ENCODE data around the gene RPS6KA2. TPM values are rescaled to one million over a fixed set of nuclear protein-coding genes. Genes with fewer than 3 reads are reported as not detected.
"Not testable (repeated sequence)": the region's sequence is repeated elsewhere in the genome, so short reads cannot be mapped to it uniquely, and the experiment has no call there.

Gene RPS6KA2
- total and polyA plus RNA-seq, 2 experiments from 2014 or later = 45.1 to 49.0 TPM

- H3F3A ChIP-seq (ENCODE audit: insufficient read depth) = no peaks in the 10 kb centered on the region
- in situ Hi-C loops (cut with MboI) = no loop called here
- no peaks in the 10 kb centered on the region for H3K9me2 ChIP-seq (ENCODE audit: insufficient read depth)
- H2AFZ ChIP-seq = no peak overlapping the region
- no peaks in the 10 kb centered on the region for H3K27me3 ChIP-seq (replicated peaks; ENCODE audit: insufficient read depth)
- no peak overlapping the region for H3K4me2 ChIP-seq (ENCODE audit: unreplicated experiment)
- H3K36me3 ChIP-seq (ENCODE audit: low read depth) = peaks cover 11% of the 10 kb centered on the region; the same call in 1 of the 2 replicates
- H3K9ac ChIP-seq = no peak overlapping the region
- no peak overlapping the region for H3K27ac ChIP-seq
- no peaks in the 10 kb centered on the region for H3K9me3 ChIP-seq (ENCODE audit: low read depth)
- TF ChIP-seq EZH2phosphoT487 (IDR thresholded peaks at IDR 0.05; ENCODE audit: insufficient read depth, low read depth) = no peak
- no peak for TF ChIP-seq EZH2 (IDR thresholded peaks at IDR 0.05; ENCODE audit: insufficient read depth, poor library complexity, severe bottlenecking)
- no peaks in the 10 kb centered on the region for H3K4me1 ChIP-seq (ENCODE audit: insufficient read depth)
- DNase-seq = no peak
- H3K79me2 ChIP-seq (ENCODE audit: insufficient read depth) = peaks cover 11% of the 10 kb centered on the region; the same call in 1 of the 2 replicates
- WGBS, 2 experiments (ENCODE audit: low coverage in 1 of 2, low lambda C conversion rate in 2 of 2, missing lambda C conversion rate in 2 of 2) = 91 to 92% methylated on average over 4 of the region's 4 CpGs
- no peaks in the 10 kb centered on the region for H4K20me1 ChIP-seq (ENCODE audit: insufficient read depth)
- H3K4me3 ChIP-seq = no peak overlapping the region
Observed at GRCh38 chr6:166539543-166539942, 87.5 kb downstream of the RPS6KA2 start.

- H3K9me3 ChIP-seq (ENCODE audit: low read depth); H3K9ac ChIP-seq; H3F3A ChIP-seq (ENCODE audit: insufficient read depth); H4K20me1 ChIP-seq (ENCODE audit: insufficient read depth); in situ Hi-C loops (cut with MboI); H3K27me3 ChIP-seq (replicated peaks; ENCODE audit: insufficient read depth); H3K4me1 ChIP-seq (ENCODE audit: insufficient read depth); DNase-seq; H3K9me2 ChIP-seq (ENCODE audit: insufficient read depth); H3K27ac ChIP-seq; H3K4me3 ChIP-seq; H3K4me2 ChIP-seq (ENCODE audit: unreplicated experiment); H2AFZ ChIP-seq: not testable (repeated sequence)
- WGBS, 2 experiments (ENCODE audit: low coverage in 1 of 2, low lambda C conversion rate in 2 of 2, missing lambda C conversion rate in 2 of 2) = 92 to 97% methylated on average over 9 of the region's 9 CpGs
- H3K36me3 ChIP-seq (ENCODE audit: low read depth) = peaks cover 11% of the 10 kb centered on the region; the same call in 1 of the 2 replicates
- H3K79me2 ChIP-seq (ENCODE audit: insufficient read depth) = peaks cover 11% of the 10 kb centered on the region; the same call in 1 of the 2 replicates
Observed at GRCh38 chr6:166539011-166539385, 88.1 kb downstream of the RPS6KA2 start.

- no peaks in the 10 kb centered on the region for H3K9me2 ChIP-seq (ENCODE audit: insufficient read depth)
- no peak overlapping the region for H3K4me2 ChIP-seq (ENCODE audit: unreplicated experiment)
- in situ Hi-C loops (cut with MboI) = no loop called here
- DNase-seq = no peak
- WGBS, 2 experiments (ENCODE audit: low coverage in 1 of 2, low lambda C conversion rate in 2 of 2, missing lambda C conversion rate in 2 of 2) = 89% methylated on average over 17 of the region's 17 CpGs
- H2AFZ ChIP-seq = no peak overlapping the region
- H3K9ac ChIP-seq = no peak overlapping the region
- H3K79me2 ChIP-seq (ENCODE audit: insufficient read depth) = peaks cover 7% of the 10 kb centered on the region; the same call in 1 of the 2 replicates
- no peaks in the 10 kb centered on the region for H3K4me1 ChIP-seq (ENCODE audit: insufficient read depth)
- no peak overlapping the region for H3K4me3 ChIP-seq
- no peak for TF ChIP-seq EZH2phosphoT487 (IDR thresholded peaks at IDR 0.05; ENCODE audit: insufficient read depth, low read depth)
- no peak for TF ChIP-seq EZH2 (IDR thresholded peaks at IDR 0.05; ENCODE audit: insufficient read depth, poor library complexity, severe bottlenecking)
- no peaks in the 10 kb centered on the region for H3K9me3 ChIP-seq (ENCODE audit: low read depth)
- H3K36me3 ChIP-seq (ENCODE audit: low read depth) = peaks cover 11% of the 10 kb centered on the region; the same call in 1 of the 2 replicates
- no peaks in the 10 kb centered on the region for H3F3A ChIP-seq (ENCODE audit: insufficient read depth)
- H4K20me1 ChIP-seq (ENCODE audit: insufficient read depth) = no peaks in the 10 kb centered on the region
- no peak overlapping the region for H3K27ac ChIP-seq
- no peaks in the 10 kb centered on the region for H3K27me3 ChIP-seq (replicated peaks; ENCODE audit: insufficient read depth)
Observed at GRCh38 chr6:166538297-166539010, 88.6 kb downstream of the RPS6KA2 start.

GRCh38 chr6:166534658-166535406, 92.2 kb downstream of the RPS6KA2 start:
- Histone ChIP-seq H3K4me3 (no peak overlapping the region), H4K20me1 (ENCODE audit: insufficient read depth) (no peaks in the 10 kb centered on the region), H3K36me3 (ENCODE audit: low read depth) (peaks cover 20% of the 10 kb centered on the region; the same call in 1 of the 2 replicates), H3K9me2 (ENCODE audit: insufficient read depth) (no peaks in the 10 kb centered on the region), H3K79me2 (ENCODE audit: insufficient read depth) (no peaks in the 10 kb centered on the region), H3K4me1 (ENCODE audit: insufficient read depth) (no peaks in the 10 kb centered on the region), H3K9ac (no peak overlapping the region), H3K4me2 (ENCODE audit: unreplicated experiment) (no peak overlapping the region), H3K27ac (no peak overlapping the region), H3K27me3 (replicated peaks; ENCODE audit: insufficient read depth) (no peaks in the 10 kb centered on the region), H3K9me3 (ENCODE audit: low read depth) (no peaks in the 10 kb centered on the region), H2AFZ (no peak overlapping the region), H3F3A (ENCODE audit: insufficient read depth) (no peaks in the 10 kb centered on the region)
- TF ChIP-seq EZH2 (IDR thresholded peaks at IDR 0.05; ENCODE audit: insufficient read depth, poor library complexity, severe bottlenecking) = no peak
- in situ Hi-C loops (cut with MboI) = no loop called here
- 93 to 95% methylated on average over 17 of the region's 17 CpGs for WGBS, 2 experiments (ENCODE audit: low coverage in 1 of 2, low lambda C conversion rate in 2 of 2, missing lambda C conversion rate in 2 of 2)
- no peak for DNase-seq

Measured in GM23248 (cell line).